GM19043 (cell line): Measurements from ENCODE around the gene IQGAP1.
"Not testable (repeated sequence)": the region's sequence is repeated elsewhere in the genome, so short reads cannot be mapped to it uniquely, and the experiment has no call there.

Source experiments
- ATAC-seq: cut with Tn5 transposase; IDR thresholded peaks from one replicate; pipeline ENCODE4 v1.9.1; 2021; ENCODE audit warnings: low read depth; ENCODE audit not compliant: unreplicated experiment

Gene IQGAP1

GRCh38 chr15:90387534-90388461 lies at the start of gene IQGAP1:
IQGAP1 (plus strand) TSS chr15:90388242; CDS start chr15:90388342, 100 bp downstream.
- ATAC-seq: peak; percentile 90

GRCh38 chr15:90338532-90338931 lies 49.5 kb upstream of the IQGAP1 start:
- no peak for ATAC-seq

- no peak for ATAC-seq
Measured at GRCh38 chr15:90340345-90340744, 47.7 kb upstream of the IQGAP1 start.

- no peak for ATAC-seq
Measured at GRCh38 chr15:90343302-90343790, 44.7 kb upstream of the IQGAP1 start.

- ATAC-seq: no peak
Measured at GRCh38 chr15:90344662-90345061, 43.4 kb upstream of the IQGAP1 start.

GRCh38 chr15:90345857-90346256 lies 42.2 kb upstream of the IQGAP1 start:
- ATAC-seq: no peak

- ATAC-seq: not testable (repeated sequence)
Measured at GRCh38 chr15:90347431-90348065, 40.5 kb upstream of the IQGAP1 start.

- ATAC-seq: no peak
Measured at GRCh38 chr15:90348456-90348855, 39.6 kb upstream of the IQGAP1 start.

- no peak for ATAC-seq
Measured at GRCh38 chr15:90349072-90349471, 39.0 kb upstream of the IQGAP1 start.

GRCh38 chr15:90349821-90350220 lies 38.2 kb upstream of the IQGAP1 start:
- ATAC-seq: no peak

- ATAC-seq: no peak
Measured at GRCh38 chr15:90351479-90352106, 36.4 kb upstream of the IQGAP1 start.

GRCh38 chr15:90352107-90352893 lies 35.7 kb upstream of the IQGAP1 start, which contains the start of gene ZNF774:
ZNF774 (plus strand) TSS chr15:90352284; CDS start chr15:90354661, 2,377 bp downstream.
- peak; percentile 99 for ATAC-seq

GRCh38 chr15:90354986-90355385 lies 33.1 kb upstream of the IQGAP1 start:
- no peak for ATAC-seq

GRCh38 chr15:90358124-90359033 lies 29.7 kb upstream of the IQGAP1 start:
- ATAC-seq: no peak

- no peak for ATAC-seq
Measured at GRCh38 chr15:90360746-90361145, 27.3 kb upstream of the IQGAP1 start.

GRCh38 chr15:90362936-90363212 lies 25.2 kb upstream of the IQGAP1 start:
- ATAC-seq: no peak

- ATAC-seq: no peak
Measured at GRCh38 chr15:90364251-90364650, 23.8 kb upstream of the IQGAP1 start.

- no peak for ATAC-seq
Measured at GRCh38 chr15:90365414-90366055, 22.5 kb upstream of the IQGAP1 start.

GRCh38 chr15:90367576-90367975 lies 20.5 kb upstream of the IQGAP1 start:
- ATAC-seq: no peak
